ENCODE measurements around the gene MT2A.
"Not testable (repeated sequence)": the region's sequence is repeated elsewhere in the genome, so short reads cannot be mapped to it uniquely, and the experiment has no call there.

The MT2A gene

GRCh38 chr16:56620339-56620897 is 12.0 kb downstream of the MT2A start:
- TF ChIP-seq GATA1 (IDR thresholded peaks at IDR 0.05; ENCODE audit: low read depth, low read length) (no peak), POLR2A (IDR thresholded peaks at IDR 0.05; ENCODE audit: low read length) (no peak)
- DNase-seq, result no peak

- DNase-seq, result not testable (repeated sequence)
Measured at GRCh38 chr16:56621665-56622445, 13.5 kb downstream of the MT2A start.

- DNase-seq, result not testable (repeated sequence)
Measured at GRCh38 chr16:56623184-56623583, 14.8 kb downstream of the MT2A start.

- DNase-seq, result no peak
- no peak for TF ChIP-seq GATA1 (IDR thresholded peaks at IDR 0.05; ENCODE audit: low read depth, low read length)
- TF ChIP-seq POLR2A (IDR thresholded peaks at IDR 0.05; ENCODE audit: low read length), result no peak
Measured at GRCh38 chr16:56623637-56624036, 15.3 kb downstream of the MT2A start.

- TF ChIP-seq GATA1 (IDR thresholded peaks at IDR 0.05; ENCODE audit: low read depth, low read length) (no peak), POLR2A (IDR thresholded peaks at IDR 0.05; ENCODE audit: low read length) (no peak)
- peak in 1 of 2 experiments; percentile 30 for DNase-seq
Measured at GRCh38 chr16:56625140-56625942, 17.0 kb downstream of the MT2A start, which contains the start of gene MT1E. Gene MT1E, plus strand, starts transcription at chr16:56625781. Its CDS starts 71 bp downstream, at chr16:56625852.

GRCh38 chr16:56625943-56626654 is 17.7 kb downstream of the MT2A start:
- TF ChIP-seq POLR2A (IDR thresholded peaks at IDR 0.05; ENCODE audit: low read length), result no peak
- DNase-seq, result no peak

- no peak for DNase-seq
- no peak for TF ChIP-seq POLR2A (IDR thresholded peaks at IDR 0.05; ENCODE audit: low read length)
- no peak for TF ChIP-seq GATA1 (IDR thresholded peaks at IDR 0.05; ENCODE audit: low read depth, low read length)
Measured at GRCh38 chr16:56626685-56627084, 18.3 kb downstream of the MT2A start.

GRCh38 chr16:56628486-56629350 is 20.3 kb downstream of the MT2A start:
- no peak for DNase-seq
- TF ChIP-seq GATA1 (IDR thresholded peaks at IDR 0.05; ENCODE audit: low read depth, low read length) (no peak), POLR2A (IDR thresholded peaks at IDR 0.05; ENCODE audit: low read length) (no peak)

GRCh38 chr16:56629531-56629930 is 21.1 kb downstream of the MT2A start:
- DNase-seq, result no peak
- TF ChIP-seq GATA1 (IDR thresholded peaks at IDR 0.05; ENCODE audit: low read depth, low read length) (no peak), POLR2A (IDR thresholded peaks at IDR 0.05; ENCODE audit: low read length) (no peak)

- DNase-seq, result no peak
- no peak for TF ChIP-seq POLR2A (IDR thresholded peaks at IDR 0.05; ENCODE audit: low read length)
- no peak for TF ChIP-seq GATA1 (IDR thresholded peaks at IDR 0.05; ENCODE audit: low read depth, low read length)
Measured at GRCh38 chr16:56630134-56630533, 21.8 kb downstream of the MT2A start.

- DNase-seq, result no peak
- TF ChIP-seq GATA1 (IDR thresholded peaks at IDR 0.05; ENCODE audit: low read depth, low read length) (no peak), POLR2A (IDR thresholded peaks at IDR 0.05; ENCODE audit: low read length) (no peak)
Measured at GRCh38 chr16:56631197-56631596, 22.8 kb downstream of the MT2A start.

- DNase-seq, result no peak
- TF ChIP-seq GATA1 (IDR thresholded peaks at IDR 0.05; ENCODE audit: low read depth, low read length) (no peak), POLR2A (IDR thresholded peaks at IDR 0.05; ENCODE audit: low read length) (no peak)
Measured at GRCh38 chr16:56631832-56632155, 23.4 kb downstream of the MT2A start.

GRCh38 chr16:56632156-56632847 is 23.9 kb downstream of the MT2A start, which contains the start of gene MT1M:
Gene MT1M, plus strand, starts transcription at chr16:56632659. Its CDS starts 73 bp downstream, at chr16:56632732.
- no peak for TF ChIP-seq POLR2A (IDR thresholded peaks at IDR 0.05; ENCODE audit: low read length)
- no peak for DNase-seq
